ENCODE data around the gene NIT1. TPM values are rescaled to one million over a fixed set of nuclear protein-coding genes. Genes with fewer than 3 reads are reported as not detected.

NIT1 gene
- total and polyA plus RNA-seq, 2 of the 13 experiments (the other 11 are each of a cell fraction or from before 2014, with no cell fraction given) = 22.7 to 31.0 TPM

DNA sequence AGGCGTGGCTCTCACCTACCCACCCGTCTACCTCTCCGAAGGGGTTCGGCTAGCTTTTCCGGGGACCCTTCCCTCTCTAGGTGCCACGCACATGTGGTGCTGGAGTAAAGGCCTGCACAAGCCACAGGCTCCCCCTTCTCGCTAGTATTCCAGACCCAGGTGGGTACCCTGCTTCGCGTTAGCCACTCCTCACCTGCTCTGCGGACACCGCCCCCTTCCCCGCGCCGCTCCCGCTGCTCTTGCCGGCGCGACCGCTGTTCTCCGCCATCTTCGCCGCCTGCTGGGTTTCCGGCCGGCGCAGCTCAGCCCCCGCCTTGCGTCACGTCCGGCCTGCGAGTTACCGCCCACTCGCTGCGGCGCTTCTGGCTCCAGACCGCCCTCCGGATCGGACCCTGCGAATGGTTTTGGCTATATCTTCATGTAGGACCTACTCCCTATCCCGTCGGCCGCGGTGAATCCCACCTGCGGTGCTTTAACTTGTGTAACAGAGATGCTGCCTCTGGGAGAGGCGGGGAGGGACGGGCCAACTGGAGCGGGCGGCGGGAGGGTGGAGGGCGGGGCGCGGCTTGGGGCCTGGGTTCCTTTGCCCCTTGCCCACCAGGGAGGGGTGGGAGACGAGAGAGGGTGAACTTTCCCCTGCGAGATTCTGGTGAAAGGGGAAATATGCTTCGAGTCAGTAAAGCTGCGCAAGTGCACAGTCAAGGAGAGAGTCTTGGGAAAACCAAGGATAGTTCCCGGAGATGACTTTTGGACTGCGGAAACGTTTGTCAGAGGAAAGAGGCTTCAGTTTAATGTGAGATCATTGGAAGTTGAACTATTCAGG is at the start of gene NIT1, which contains the start of gene PFDN2 (continued):
- TF ChIP-seq ARID4A (CRISPR knock-in tag; IDR thresholded peaks at IDR 0.05; ENCODE audit: borderline replicate concordance) (peak; percentile 97), CEBPZ (IDR thresholded peaks at IDR 0.05; ENCODE audit: low read length) (no peak), ZNF207 (IDR thresholded peaks at IDR 0.05; ENCODE audit: borderline replicate concordance) (no peak), BRCA1 (CRISPR knock-in tag; IDR thresholded peaks at IDR 0.05) (0 out of 2 replicates have a peak, but pooled peaks have one; percentile 78), ELF1 (CRISPR knock-in tag; IDR thresholded peaks at IDR 0.05) (peak; percentile 70), PHF20 (CRISPR knock-in tag; IDR thresholded peaks at IDR 0.05) (peak; percentile 84), ZNF335 (CRISPR knock-in tag; IDR thresholded peaks at IDR 0.05) (peak; percentile 66; the same call in 1 of the 2 replicates), ZSCAN22 (CRISPR knock-in tag; IDR thresholded peaks at IDR 0.05) (0 out of 2 replicates have a peak, but pooled peaks have one; percentile 26), TGIF2 (CRISPR knock-in tag; IDR thresholded peaks at IDR 0.05) (peak; percentile 39; the same call in 1 of the 2 replicates), NPAS2 (CRISPR knock-in tag; IDR thresholded peaks at IDR 0.05; ENCODE audit: borderline replicate concordance) (no peak), ZNF7 (CRISPR knock-in tag; IDR thresholded peaks at IDR 0.05) (no peak), CEBPG (CRISPR knock-in tag; IDR thresholded peaks at IDR 0.05) (peak; percentile 64), MAF1 (CRISPR knock-in tag; IDR thresholded peaks at IDR 0.05; ENCODE audit: borderline replicate concordance) (no peak; the same call in 1 of the 2 replicates), NCOA2 (CRISPR knock-in tag; IDR thresholded peaks at IDR 0.05) (0 out of 2 replicates have a peak, but pooled peaks have one; percentile 40), ZNF740 (CRISPR knock-in tag; IDR thresholded peaks at IDR 0.05) (no peak)
- TF ChIP-seq, protein P1, sequence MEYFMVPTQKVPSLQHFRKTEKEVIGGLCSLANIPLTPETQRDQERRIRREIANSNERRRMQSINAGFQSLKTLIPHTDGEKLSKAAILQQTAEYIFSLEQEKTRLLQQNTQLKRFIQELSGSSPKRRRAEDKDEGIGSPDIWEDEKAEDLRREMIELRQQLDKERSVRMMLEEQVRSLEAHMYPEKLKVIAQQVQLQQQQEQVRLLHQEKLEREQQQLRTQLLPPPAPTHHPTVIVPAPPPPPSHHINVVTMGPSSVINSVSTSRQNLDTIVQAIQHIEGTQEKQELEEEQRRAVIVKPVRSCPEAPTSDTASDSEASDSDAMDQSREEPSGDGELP (IDR thresholded peaks at IDR 0.05; ENCODE audit: borderline replicate concordance, low read depth) = peak; percentile 38; the same call in 1 of the 2 replicates
- TF ChIP-seq, protein P2, sequence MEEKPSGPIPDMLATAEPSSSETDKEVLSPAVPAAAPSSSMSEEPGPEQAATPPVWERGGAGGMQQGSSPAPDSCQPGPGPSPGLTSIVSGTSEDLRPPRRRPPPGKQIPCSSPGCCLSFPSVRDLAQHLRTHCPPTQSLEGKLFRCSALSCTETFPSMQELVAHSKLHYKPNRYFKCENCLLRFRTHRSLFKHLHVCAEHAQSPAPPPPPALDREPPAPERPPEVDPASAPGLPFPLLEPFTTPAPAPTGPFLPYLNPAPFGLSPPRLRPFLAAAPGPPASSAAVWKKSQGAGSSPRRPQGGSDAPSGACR (CRISPR knock-in tag; IDR thresholded peaks at IDR 0.05) = 0 out of 2 replicates have a peak, but pooled peaks have one; percentile 12
- TF ChIP-seq, protein P3, sequence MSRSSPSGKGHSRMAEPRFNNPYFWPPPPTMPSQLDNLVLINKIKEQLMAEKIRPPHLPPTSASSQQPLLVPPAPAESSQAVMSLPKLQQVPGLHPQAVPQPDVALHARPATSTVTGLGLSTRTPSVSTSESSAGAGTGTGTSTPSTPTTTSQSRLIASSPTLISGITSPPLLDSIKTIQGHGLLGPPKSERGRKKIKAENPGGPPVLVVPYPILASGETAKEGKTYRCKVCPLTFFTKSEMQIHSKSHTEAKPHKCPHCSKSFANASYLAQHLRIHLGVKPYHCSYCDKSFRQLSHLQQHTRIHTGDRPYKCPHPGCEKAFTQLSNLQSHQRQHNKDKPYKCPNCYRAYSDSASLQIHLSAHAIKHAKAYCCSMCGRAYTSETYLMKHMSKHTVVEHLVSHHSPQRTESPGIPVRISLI (CRISPR knock-in tag; IDR thresholded peaks at IDR 0.05; ENCODE audit: borderline replicate concordance) = no peak
